Right lobe of liver (tissue), 6 donors: ENCODE measurements around the gene STAM. TPM values are rescaled to one million over a fixed set of nuclear protein-coding genes. Genes with fewer than 3 reads are reported as not detected.
"Not testable (repeated sequence)": the region's sequence is repeated elsewhere in the genome, so short reads cannot be mapped to it uniquely, and the experiment has no call there.

ENCODE experiments used
- ATAC-seq, 4 donors: fragments of 200-7000 bp; cut with Tn5 transposase; one replicate each; pipeline ENCODE4 v1.9.1; 2020; ENCODE audit warnings: mild to moderate bottlenecking in 4 of 4, moderate library complexity in 4 of 4
- DNase-seq, 3 donors: peaks; one replicate each; pipeline ENCODE4 v3.0.0-alpha.2; 2020
- H3K27ac ChIP-seq, 3 donors: fragments of 200-600 bp; one replicate each; pipeline ENCODE4 v1.8.0; 2022
- H3K27me3 ChIP-seq, 2 donors: fragments of 200-600 bp; one replicate each; pipeline ENCODE4 v1.8.0; 2022
- H3K36me3 ChIP-seq, 4 donors: fragments of 200-600 bp; sonication (generic) in 1 of 4; one replicate each; pipeline versions ENCODE4 v1.5.1 to v1.8.0; 2017 to 2022; ENCODE audit warnings: control low read depth in 1 of 4
- H3K4me1 ChIP-seq, 4 donors: fragments of 200-600 bp; sonication (generic) in 1 of 4; one replicate each; pipeline versions ENCODE4 v1.5.1 to v1.8.0; 2017 to 2022; ENCODE audit warnings: control low read depth in 1 of 4
- H3K4me3 ChIP-seq, 3 donors: fragments of 200-600 bp; one replicate each; pipeline ENCODE4 v1.8.0; 2022
- H3K9me3 ChIP-seq, 4 donors: fragments of 200-600 bp; sonication (generic) in 1 of 4; one replicate each; pipeline versions ENCODE4 v1.5.1 to v1.8.0; 2017 to 2022; ENCODE audit warnings: control low read depth in 1 of 4
- CTCF ChIP-seq, 4 donors: fragments of 200-600 bp in 3 of 4; fragments of 450-650 bp in 1 of 4; IDR thresholded peaks; one replicate each; pipeline versions ENCODE4 v1.5.1 to v1.8.0; 2016 to 2022; ENCODE audit warnings: antibody characterized with exemption in 4 of 4, mild to moderate bottlenecking in 2 of 4
- POLR2A ChIP-seq: fragments of 450-650 bp; IDR thresholded peaks from one replicate; pipeline ENCODE4 v1.6.1; 2017; ENCODE audit warnings: antibody characterized with exemption, mild to moderate bottlenecking
- WGBS: methylation state at CpG from one replicate; pipeline ENCODE4 v1.1.6; 2018; ENCODE audit warnings: low coverage, low lambda C conversion rate; ENCODE audit not compliant: insufficient coverage; ENCODE audit errors: missing lambda C conversion rate; 5-methylcytosine and 5-hydroxymethylcytosine counted together
- intact Hi-C, 2 donors: fragments of 100-400 bp; cut with DNase I; formaldehyde crosslinking; loops; one replicate each; pipeline versions ENCODE4 v1.11.2 to v1.14.1; 2022
- total RNA-seq, 6 experiments: library from RNA; depleted of rRNA in 2 of 6; stranded (reverse); fragments of >200 nt in 2 of 6; fragmentation: NEBNext Ultra II Directional in 3 of 6; extraction: Animal tissue kit (Norgen Biotek cat#: 25700) in 3 of 6; gene quantifications; one replicate each; pipeline versions ENCODE4 v1.1.0 to v1.2.4, GENCODE V29; 2016 to 2023
- donor health status: DM: no; HTN: yes; CAD: no.
- donor health status: DM: no; HTN: no; CAD: no.
- donor health status: DM: no; HTN: no; CAD: no.
- donor health status: DM: no; HTN: yes; CAD: no.
- donor health status: DM: no; HTN: yes; CAD: no.

The STAM gene
- total RNA-seq, 6 experiments from 2014 or later: 7.9 to 13.4 (median 8.2) TPM

- Histone ChIP-seq H3K4me1 (no peaks in the 10 kb centered on the region), H3K27ac (no peak overlapping the region), H3K9me3 (no peaks in the 10 kb centered on the region), H3K4me3 (no peak overlapping the region), H3K36me3 (no peaks in the 10 kb centered on the region), H3K27me3 (no peaks in the 10 kb centered on the region)
- DNase-seq: no peak
- intact Hi-C loops: no loop called here
- WGBS: 21% methylated on average over 1 of the region's 1 CpG
- no peak for TF ChIP-seq CTCF (IDR thresholded peaks at IDR 0.05)
- no peak for ATAC-seq
Measured at GRCh38 chr10:17626656-17627055, 17.3 kb upstream of the STAM start.

DNA sequence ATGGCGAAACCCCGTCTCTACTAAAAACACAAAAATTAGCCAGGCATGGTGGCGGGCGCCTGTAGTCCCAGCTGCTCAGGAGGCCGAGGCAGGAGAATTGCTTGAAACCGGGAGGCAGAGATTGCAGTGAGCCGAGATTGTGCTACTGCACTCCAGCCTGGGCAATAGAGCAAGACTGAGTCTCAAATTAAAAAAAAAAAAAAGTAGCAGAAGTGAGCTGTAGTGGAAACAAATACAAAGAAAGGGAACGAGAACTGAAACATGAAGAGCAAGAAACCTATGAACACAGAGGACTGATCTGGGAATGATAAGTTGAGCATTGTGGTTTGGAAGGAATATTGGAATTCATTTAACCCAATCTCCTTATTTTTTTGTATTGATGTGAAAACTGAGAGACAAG is 11.4 kb upstream of the STAM start:
- H3K36me3 ChIP-seq, H3K4me1 ChIP-seq, intact Hi-C loops, H3K4me3 ChIP-seq, ATAC-seq, H3K9me3 ChIP-seq, DNase-seq, H3K27ac ChIP-seq, H3K27me3 ChIP-seq: not testable (repeated sequence)
- WGBS: 76% methylated on average over 4 of the region's 8 CpGs

DNA sequence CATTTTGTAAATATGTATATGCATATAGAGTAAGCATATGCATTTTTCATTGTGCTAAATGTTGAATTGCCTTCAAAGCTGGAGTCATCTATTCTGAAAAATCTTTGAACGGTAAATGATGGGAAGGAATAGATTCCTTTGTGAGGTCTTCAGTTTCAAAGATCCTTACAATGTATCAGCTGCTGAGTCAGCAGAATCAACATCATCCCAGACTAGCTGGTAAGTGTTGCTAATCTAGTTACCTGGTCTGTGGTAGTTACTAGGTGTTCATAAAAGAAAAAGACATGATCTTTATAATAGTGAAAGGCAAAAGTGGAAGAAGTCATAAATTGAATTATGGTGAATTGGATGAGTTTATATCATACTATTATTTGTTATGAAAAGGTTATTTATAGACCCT is 10.6 kb upstream of the STAM start:
- TF ChIP-seq CTCF (IDR thresholded peaks at IDR 0.05) (no peak), POLR2A (no peak)
- Histone ChIP-seq H3K4me1 (no peaks in the 10 kb centered on the region), H3K36me3 (no peaks in the 10 kb centered on the region), H3K27ac (no peak overlapping the region), H3K27me3 (no peaks in the 10 kb centered on the region), H3K9me3 (no peaks in the 10 kb centered on the region), H3K4me3 (no peak overlapping the region)
- ATAC-seq (no peak), DNase-seq (no peak)
- 73% methylated on average over 1 of the region's 1 CpG for WGBS
- intact Hi-C loops: no loop called here

- Histone ChIP-seq H3K4me1 (peaks cover 0 to 7% (median 3%) of the 10 kb centered on the region in 4 donors), H3K36me3 (no peaks in the 10 kb centered on the region), H3K9me3 (no peaks in the 10 kb centered on the region), H3K4me3 (no peak overlapping the region), H3K27ac (no peak overlapping the region), H3K27me3 (no peaks in the 10 kb centered on the region)
- intact Hi-C loops: no loop called here
- DNase-seq (no peak), ATAC-seq (no peak)
- WGBS: 93% methylated on average over 4 of the region's 5 CpGs
- TF ChIP-seq POLR2A (no peak), CTCF (IDR thresholded peaks at IDR 0.05) (no peak)
Measured at GRCh38 chr10:17637869-17638268, 6.1 kb upstream of the STAM start.

DNA sequence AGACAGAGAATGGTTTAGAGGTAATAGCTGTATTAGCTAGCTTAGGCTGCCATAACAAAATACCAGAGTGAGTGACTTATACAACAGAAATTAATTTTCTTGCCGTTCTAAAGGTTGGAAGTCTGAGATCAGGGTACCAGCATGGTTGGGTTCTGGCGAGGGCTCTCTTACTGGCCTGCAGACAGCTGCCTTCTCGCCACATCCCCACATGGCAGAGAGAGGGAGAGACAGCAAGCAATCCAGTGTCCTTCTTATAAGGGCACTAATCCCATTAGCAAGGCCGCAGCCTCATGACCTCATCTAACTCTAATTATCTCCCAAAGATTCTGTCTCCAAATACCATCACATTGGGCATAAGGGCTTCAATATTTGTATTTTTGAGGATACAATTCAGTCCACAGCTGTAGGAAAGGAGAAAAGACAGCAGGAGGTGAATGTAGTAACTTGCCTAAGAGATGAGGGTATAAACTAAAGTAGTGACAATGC is 3.6 kb upstream of the STAM start:
- Histone ChIP-seq H3K4me1 (peaks cover 0 to 18% (median 8%) of the 10 kb centered on the region in 4 donors), H3K4me3 (no peak overlapping the region), H3K27me3 (no peaks in the 10 kb centered on the region), H3K9me3 (no peaks in the 10 kb centered on the region), H3K27ac (no peak overlapping the region), H3K36me3 (no peaks in the 10 kb centered on the region)
- TF ChIP-seq POLR2A: no peak
- no peak for TF ChIP-seq CTCF (IDR thresholded peaks at IDR 0.05)
- intact Hi-C loops: no loop called here
- WGBS: 90% methylated on average over 2 of the region's 4 CpGs
- no peak for DNase-seq
- ATAC-seq: no peak
